Measurements from ENCODE around the gene RGMA. TPM values are rescaled to one million over a fixed set of nuclear protein-coding genes. Genes with fewer than 3 reads are reported as not detected.

Gene RGMA
- total RNA-seq, 1 donor from 2014 or later = 6.2 TPM

DNA sequence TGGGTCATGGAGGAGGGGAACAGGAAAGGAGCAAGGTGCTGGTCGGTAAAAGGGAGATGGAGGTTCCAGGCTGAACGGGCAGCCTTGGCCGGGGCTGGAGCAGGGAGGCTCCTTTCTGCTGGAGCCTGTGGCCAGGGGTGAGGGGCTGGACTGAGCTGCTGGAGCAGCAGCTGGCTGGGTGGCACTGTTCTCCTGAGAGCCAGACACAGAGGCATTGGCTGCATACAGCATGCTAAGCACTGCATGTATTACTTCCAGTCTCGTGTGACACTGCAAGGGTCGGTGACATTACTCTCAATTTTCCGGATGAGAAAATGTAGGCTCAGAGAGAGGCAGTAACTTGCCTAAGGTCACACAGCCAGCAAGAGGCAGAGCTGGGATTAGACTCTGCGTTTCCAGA, 42.3 kb downstream of the RGMA start:
- Histone ChIP-seq H3K4me3 (ENCODE audit: insufficient read depth, low read depth, low read length) (no peak overlapping the region), H3K79me2 (ENCODE audit: insufficient read depth, low read length) (no peaks in the 10 kb centered on the region), H3K27me3 (ENCODE audit: insufficient read depth, low read length) (peaks cover 11% of the 10 kb centered on the region), H3K27ac (ENCODE audit: low read depth, low read length) (no peak overlapping the region), H3K9ac (ENCODE audit: low read length) (no peak overlapping the region), H2AFZ (ENCODE audit: low read depth, low read length) (no peak overlapping the region), H4K20me1 (ENCODE audit: insufficient read depth, low read length) (no peaks in the 10 kb centered on the region), H3K36me3 (ENCODE audit: insufficient read depth, low read length) (no peaks in the 10 kb centered on the region), H3K9me3 (ENCODE audit: insufficient read depth, low read depth, low read length) (peaks cover 4% of the 10 kb centered on the region), H3K4me1 (ENCODE audit: insufficient read depth, low read length) (no peaks in the 10 kb centered on the region), H3K4me2 (ENCODE audit: low read length) (no peak overlapping the region)
- DNase-seq (ENCODE audit: low read depth) (no peak), FAIRE-seq (no peak)
- peaks cover 8% of the 10 kb centered on the region for H3K9me3 Mint-ChIP-seq (ENCODE audit: unreplicated experiment)
- TF ChIP-seq EZH2 (IDR thresholded peaks at IDR 0.05; ENCODE audit: insufficient read depth, low read length) = no peak
- TF ChIP-seq, protein P1, sequence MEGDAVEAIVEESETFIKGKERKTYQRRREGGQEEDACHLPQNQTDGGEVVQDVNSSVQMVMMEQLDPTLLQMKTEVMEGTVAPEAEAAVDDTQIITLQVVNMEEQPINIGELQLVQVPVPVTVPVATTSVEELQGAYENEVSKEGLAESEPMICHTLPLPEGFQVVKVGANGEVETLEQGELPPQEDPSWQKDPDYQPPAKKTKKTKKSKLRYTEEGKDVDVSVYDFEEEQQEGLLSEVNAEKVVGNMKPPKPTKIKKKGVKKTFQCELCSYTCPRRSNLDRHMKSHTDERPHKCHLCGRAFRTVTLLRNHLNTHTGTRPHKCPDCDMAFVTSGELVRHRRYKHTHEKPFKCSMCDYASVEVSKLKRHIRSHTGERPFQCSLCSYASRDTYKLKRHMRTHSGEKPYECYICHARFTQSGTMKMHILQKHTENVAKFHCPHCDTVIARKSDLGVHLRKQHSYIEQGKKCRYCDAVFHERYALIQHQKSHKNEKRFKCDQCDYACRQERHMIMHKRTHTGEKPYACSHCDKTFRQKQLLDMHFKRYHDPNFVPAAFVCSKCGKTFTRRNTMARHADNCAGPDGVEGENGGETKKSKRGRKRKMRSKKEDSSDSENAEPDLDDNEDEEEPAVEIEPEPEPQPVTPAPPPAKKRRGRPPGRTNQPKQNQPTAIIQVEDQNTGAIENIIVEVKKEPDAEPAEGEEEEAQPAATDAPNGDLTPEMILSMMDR (IDR thresholded peaks at IDR 0.05; ENCODE audit: insufficient read depth, low read depth, low read length) = no peak
- H3K4me1 Mint-ChIP-seq (ENCODE audit: low read depth, unreplicated experiment) = peaks cover 8% of the 10 kb centered on the region
- H3K27ac Mint-ChIP-seq (ENCODE audit: unreplicated experiment) = no peak overlapping the region
- no peaks in the 10 kb centered on the region for H3K27me3 Mint-ChIP-seq (ENCODE audit: low read depth, unreplicated experiment)
- H3K36me3 Mint-ChIP-seq (ENCODE audit: low read depth, unreplicated experiment) = peaks cover 11% of the 10 kb centered on the region
- H3K4me3 Mint-ChIP-seq (ENCODE audit: unreplicated experiment) = no peak overlapping the region

DNA sequence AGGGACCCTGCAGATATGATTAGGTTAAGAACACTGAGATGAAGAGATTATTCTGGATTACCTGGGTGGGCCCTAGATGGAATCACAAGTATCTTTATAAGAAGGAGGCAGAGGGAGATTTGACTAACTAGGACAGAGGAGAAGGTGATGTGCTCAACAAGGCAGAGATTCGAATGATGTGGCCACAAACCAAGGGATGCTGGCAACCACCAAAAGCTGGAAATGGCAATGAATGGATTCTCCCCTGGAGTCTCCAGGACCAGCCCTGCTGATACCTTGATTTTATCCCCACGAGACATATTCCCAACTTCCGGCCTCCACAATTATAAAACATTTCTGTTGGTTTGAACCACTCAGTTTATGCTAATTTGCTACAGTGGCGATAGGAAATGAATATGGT, 42.9 kb downstream of the RGMA start:
- H3K36me3 Mint-ChIP-seq (ENCODE audit: low read depth, unreplicated experiment) = peaks cover 11% of the 10 kb centered on the region
- peaks cover 8% of the 10 kb centered on the region for H3K4me1 Mint-ChIP-seq (ENCODE audit: low read depth, unreplicated experiment)
- H3K9me3 Mint-ChIP-seq (ENCODE audit: unreplicated experiment) = peaks cover 8% of the 10 kb centered on the region
- TF ChIP-seq EZH2 (IDR thresholded peaks at IDR 0.05; ENCODE audit: insufficient read depth, low read length) = no peak
- TF ChIP-seq, protein P1 (IDR thresholded peaks at IDR 0.05; ENCODE audit: insufficient read depth, low read depth, low read length) = no peak
- H3K4me3 Mint-ChIP-seq (ENCODE audit: unreplicated experiment) = no peak overlapping the region
- no peak overlapping the region for H3K27ac Mint-ChIP-seq (ENCODE audit: unreplicated experiment)
- Histone ChIP-seq H3K4me2 (ENCODE audit: low read length) (no peak overlapping the region), H3K9ac (ENCODE audit: low read length) (no peak overlapping the region), H2AFZ (ENCODE audit: low read depth, low read length) (no peak overlapping the region), H3K79me2 (ENCODE audit: insufficient read depth, low read length) (no peaks in the 10 kb centered on the region), H3K36me3 (ENCODE audit: insufficient read depth, low read length) (no peaks in the 10 kb centered on the region), H3K27ac (ENCODE audit: low read depth, low read length) (no peak overlapping the region), H3K4me3 (ENCODE audit: insufficient read depth, low read depth, low read length) (no peak overlapping the region), H3K9me3 (ENCODE audit: insufficient read depth, low read depth, low read length) (peaks cover 4% of the 10 kb centered on the region), H3K27me3 (ENCODE audit: insufficient read depth, low read length) (peaks cover 15% of the 10 kb centered on the region), H3K4me1 (ENCODE audit: insufficient read depth, low read length) (no peaks in the 10 kb centered on the region), H4K20me1 (ENCODE audit: insufficient read depth, low read length) (no peaks in the 10 kb centered on the region)
- no peak for DNase-seq (ENCODE audit: low read depth)
- H3K27me3 Mint-ChIP-seq (ENCODE audit: low read depth, unreplicated experiment) = no peaks in the 10 kb centered on the region
- FAIRE-seq = no peak

DNA sequence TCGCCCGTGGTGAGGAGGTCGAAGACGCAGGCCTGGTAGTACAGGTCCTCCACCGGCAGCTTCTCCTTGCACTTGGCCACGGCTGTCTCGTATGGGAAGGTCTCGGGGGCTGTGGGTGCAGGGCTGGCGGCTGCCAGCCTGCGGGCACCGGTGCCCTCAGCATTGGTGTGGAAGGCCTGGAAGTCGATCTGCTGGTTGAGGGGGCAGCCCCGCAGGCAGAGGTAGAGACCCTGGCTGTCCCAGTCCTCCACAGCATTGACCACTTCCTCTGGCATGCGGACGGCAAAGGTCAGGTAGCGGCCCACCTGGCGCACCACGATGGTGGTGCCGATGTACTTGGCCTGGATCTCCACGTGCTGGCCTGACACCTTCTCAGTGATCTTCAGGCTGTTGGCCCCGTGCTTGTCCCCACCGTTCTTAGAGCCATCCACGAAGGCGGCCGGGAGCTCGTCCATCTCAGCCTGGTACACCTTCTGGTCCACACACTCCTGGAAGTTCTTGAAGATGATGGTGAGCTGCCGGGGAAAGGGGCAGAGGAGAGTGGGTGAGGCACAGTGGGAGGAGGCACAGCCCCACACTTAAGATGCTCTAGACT, 43.7 kb downstream of the RGMA start:
- DNase-seq (ENCODE audit: low read depth) = no peak
- H2AFZ ChIP-seq (ENCODE audit: low read depth, low read length) = no peak overlapping the region
- no peak overlapping the region for H3K9ac ChIP-seq (ENCODE audit: low read length)
- H3K4me2 ChIP-seq (ENCODE audit: low read length) = no peak overlapping the region
- H3K9me3 ChIP-seq (ENCODE audit: insufficient read depth, low read depth, low read length) = peaks cover 4% of the 10 kb centered on the region
- H4K20me1 ChIP-seq (ENCODE audit: insufficient read depth, low read length) = no peaks in the 10 kb centered on the region
- TF ChIP-seq, protein P1 (IDR thresholded peaks at IDR 0.05; ENCODE audit: insufficient read depth, low read depth, low read length) = no peak
- no peak for FAIRE-seq
- H3K9me3 Mint-ChIP-seq (ENCODE audit: unreplicated experiment) = peaks cover 8% of the 10 kb centered on the region
- H3K27me3 ChIP-seq (ENCODE audit: insufficient read depth, low read length) = peaks cover 17% of the 10 kb centered on the region
- H3K4me3 Mint-ChIP-seq (ENCODE audit: unreplicated experiment) = no peak overlapping the region
- no peak overlapping the region for H3K27ac Mint-ChIP-seq (ENCODE audit: unreplicated experiment)
- H3K27ac ChIP-seq (ENCODE audit: low read depth, low read length) = no peak overlapping the region
- H3K4me3 ChIP-seq (ENCODE audit: insufficient read depth, low read depth, low read length) = no peak overlapping the region
- H3K27me3 Mint-ChIP-seq (ENCODE audit: low read depth, unreplicated experiment) = no peaks in the 10 kb centered on the region
- H3K4me1 ChIP-seq (ENCODE audit: insufficient read depth, low read length) = no peaks in the 10 kb centered on the region
- peaks cover 4% of the 10 kb centered on the region for H3K4me1 Mint-ChIP-seq (ENCODE audit: low read depth, unreplicated experiment)
- no peaks in the 10 kb centered on the region for H3K36me3 ChIP-seq (ENCODE audit: insufficient read depth, low read length)
- H3K36me3 Mint-ChIP-seq (ENCODE audit: low read depth, unreplicated experiment) = peaks cover 11% of the 10 kb centered on the region
- H3K79me2 ChIP-seq (ENCODE audit: insufficient read depth, low read length) = no peaks in the 10 kb centered on the region
